ENCODE measurements around the gene SYPL1. TPM values are rescaled to one million over a fixed set of nuclear protein-coding genes. Genes with fewer than 3 reads are reported as not detected.

The SYPL1 gene
- total RNA-seq, 1 experiment from 2014 or later = 39.2 TPM

DNA sequence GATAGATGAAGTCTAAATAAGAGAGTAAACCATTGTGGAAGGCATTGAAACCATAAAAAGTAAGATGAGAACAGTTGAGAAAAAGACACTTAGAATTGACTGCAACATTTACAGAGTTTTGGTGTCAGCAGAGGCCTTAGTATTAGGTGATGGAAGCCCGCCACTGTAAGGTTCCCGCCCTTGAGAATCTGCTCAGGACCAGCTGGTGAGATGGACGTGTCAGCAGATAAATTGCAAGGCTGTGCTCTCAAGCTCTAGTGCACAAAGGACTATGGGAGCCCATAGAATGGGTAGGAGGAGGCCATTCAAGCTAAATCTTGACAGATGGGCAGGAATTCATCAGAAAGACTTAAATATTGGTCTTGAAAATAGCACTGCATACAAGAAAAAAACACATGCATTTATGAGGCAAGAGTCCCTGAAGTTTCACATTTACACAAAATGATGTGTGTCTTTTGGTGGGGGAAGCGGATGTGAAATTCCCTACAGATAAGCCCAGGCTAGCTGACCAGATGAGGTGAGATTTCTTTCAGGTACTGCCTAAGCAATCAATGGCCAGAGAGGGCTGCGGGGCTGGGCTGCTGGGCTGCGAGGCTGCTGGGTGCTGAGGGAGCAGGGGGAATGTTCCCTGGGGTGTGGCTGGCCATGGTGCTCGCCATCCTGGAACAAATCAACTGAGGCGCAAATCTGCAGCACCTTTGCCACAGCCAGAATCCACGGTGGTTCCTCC is 42.5 kb downstream of the SYPL1 start:
- no peak overlapping the region for H4K5ac ChIP-seq (ENCODE audit: insufficient read length, low read depth, low read length)
- H3K4me1 Mint-ChIP-seq = peaks cover 17 to 22% of the 10 kb centered on the region in 2 experiments
- DNase-seq = no peak

More for the DNA sequence above, 42.5 kb downstream of the SYPL1 start:
- no peaks in the 10 kb centered on the region for H3K23me2 ChIP-seq (ENCODE audit: insufficient read length, low read depth, low read length, poor library complexity, severe bottlenecking)
- H3K23ac ChIP-seq (ENCODE audit: insufficient read length, low read depth, low read length) = no peak overlapping the region
- H3K9me3 ChIP-seq (ENCODE audit: control insufficient read depth, low read depth, low read length) = no peaks in the 10 kb centered on the region
- no peaks in the 10 kb centered on the region for H3K27me3 ChIP-seq (ENCODE audit: insufficient read depth, low read length)
- H4K91ac ChIP-seq (ENCODE audit: insufficient read length, low read depth, low read length) = no peak overlapping the region
- no peak overlapping the region for H2BK5ac ChIP-seq (ENCODE audit: insufficient read length, low read length)
- H3K27ac ChIP-seq (ENCODE audit: insufficient read length, low read depth, low read length) = no peak overlapping the region
- H3K79me2 ChIP-seq (ENCODE audit: insufficient read depth, low read length) = no peaks in the 10 kb centered on the region
- no peaks in the 10 kb centered on the region for H3K79me1 ChIP-seq (ENCODE audit: insufficient read depth, low read depth, low read length, poor library complexity, severe bottlenecking)
- H4K20me1 ChIP-seq (ENCODE audit: control insufficient read depth, insufficient read depth, insufficient read length) = no peaks in the 10 kb centered on the region
- no peak overlapping the region for H3K56ac ChIP-seq (ENCODE audit: insufficient read length, low read depth, low read length)
- no peak overlapping the region for H3K4me2 ChIP-seq (ENCODE audit: insufficient read depth, insufficient read length, low read length)
- H3K36me3 Mint-ChIP-seq (ENCODE audit: insufficient read depth in 1 of 3, low read depth in 3 of 3) = no peaks in the 10 kb centered on the region
- no peak overlapping the region for H3K4ac ChIP-seq (ENCODE audit: low read depth, low read length)
- H3K4me3 Mint-ChIP-seq = no peak overlapping the region
- H3K9me3 Mint-ChIP-seq = no peaks in the 10 kb centered on the region
- H3K18ac ChIP-seq (ENCODE audit: insufficient read length, low read depth, low read length) = no peak overlapping the region
- H4K8ac ChIP-seq (replicated peaks; ENCODE audit: insufficient read length, low read depth, low read length) = no peak overlapping the region
- H2BK12ac ChIP-seq (ENCODE audit: insufficient read length, low read depth, low read length) = no peak overlapping the region
- H3K4me1 ChIP-seq (ENCODE audit: insufficient read depth, low read length) = no peaks in the 10 kb centered on the region; the same call in 1 of the 2 replicates
- no peak overlapping the region; the same call in 1 of the 2 replicates for H3K14ac ChIP-seq (ENCODE audit: insufficient read depth, low read length)
- no peaks in the 10 kb centered on the region for H3K27me3 Mint-ChIP-seq (ENCODE audit: low read depth)
- H2AK5ac ChIP-seq (ENCODE audit: insufficient read length, low read length) = no peak overlapping the region
- WGBS (ENCODE audit: extremely low coverage, insufficient read length, low lambda C conversion rate) = no CpG with 5 or more reads among the region's 9 CpGs
- no peak overlapping the region for H2BK20ac ChIP-seq (ENCODE audit: low read depth, low read length, poor library complexity, severe bottlenecking)
- TF ChIP-seq, protein P1, sequence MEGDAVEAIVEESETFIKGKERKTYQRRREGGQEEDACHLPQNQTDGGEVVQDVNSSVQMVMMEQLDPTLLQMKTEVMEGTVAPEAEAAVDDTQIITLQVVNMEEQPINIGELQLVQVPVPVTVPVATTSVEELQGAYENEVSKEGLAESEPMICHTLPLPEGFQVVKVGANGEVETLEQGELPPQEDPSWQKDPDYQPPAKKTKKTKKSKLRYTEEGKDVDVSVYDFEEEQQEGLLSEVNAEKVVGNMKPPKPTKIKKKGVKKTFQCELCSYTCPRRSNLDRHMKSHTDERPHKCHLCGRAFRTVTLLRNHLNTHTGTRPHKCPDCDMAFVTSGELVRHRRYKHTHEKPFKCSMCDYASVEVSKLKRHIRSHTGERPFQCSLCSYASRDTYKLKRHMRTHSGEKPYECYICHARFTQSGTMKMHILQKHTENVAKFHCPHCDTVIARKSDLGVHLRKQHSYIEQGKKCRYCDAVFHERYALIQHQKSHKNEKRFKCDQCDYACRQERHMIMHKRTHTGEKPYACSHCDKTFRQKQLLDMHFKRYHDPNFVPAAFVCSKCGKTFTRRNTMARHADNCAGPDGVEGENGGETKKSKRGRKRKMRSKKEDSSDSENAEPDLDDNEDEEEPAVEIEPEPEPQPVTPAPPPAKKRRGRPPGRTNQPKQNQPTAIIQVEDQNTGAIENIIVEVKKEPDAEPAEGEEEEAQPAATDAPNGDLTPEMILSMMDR (conservative IDR thresholded peaks at IDR 0.05) = no peak
- H3K9ac ChIP-seq (ENCODE audit: extremely low read depth, insufficient read length, low read length) = no peak overlapping the region
- H2BK15ac ChIP-seq (ENCODE audit: low read depth, low read length) = no peak overlapping the region
- no peak overlapping the region for H2AFZ ChIP-seq (ENCODE audit: low read length)
- H2BK120ac ChIP-seq (ENCODE audit: low read depth, low read length, poor library complexity, severe bottlenecking) = no peak overlapping the region
- no peak overlapping the region for H3K27ac Mint-ChIP-seq
- no peak overlapping the region for H3T11ph ChIP-seq (ENCODE audit: low read length)

Measured in H9 (cell line).